MM.1S (cell line): ENCODE results near the gene FRAS1.

Source experiments
- DNase-seq: peaks from one replicate; pipeline ENCODE4 v3.0.0-alpha.2; 2015
- H2AFZ ChIP-seq: fragments of 300-600 bp; sonication (generic); 2 replicates; pipeline ENCODE4 v1.6.0; 2016; ENCODE audit warnings: antibody characterized with exemption, low read length
- H3F3A ChIP-seq: fragments of 300-600 bp; sonication (generic); 2 replicates; pipeline ENCODE4 v1.6.1; 2016; ENCODE audit warnings: mild to moderate bottlenecking, antibody characterized with exemption, low read length, moderate library complexity, mixed read lengths; ENCODE audit not compliant: insufficient read depth
- H3K27ac ChIP-seq: fragments of 300-600 bp; sonication (generic); 2 replicates; pipeline ENCODE4 v1.5.1; 2016; ENCODE audit warnings: mild to moderate bottlenecking, low read length
- H3K27me3 ChIP-seq: fragments of 300-600 bp; sonication (generic); replicated peaks from 2 replicates; pipeline ENCODE4 v1.6.0; 2016; ENCODE audit warnings: low read length; ENCODE audit not compliant: insufficient read depth
- H3K36me3 ChIP-seq: fragments of 300-600 bp; sonication (generic); replicated peaks from 2 replicates; pipeline ENCODE4 v1.6.1; 2016; ENCODE audit warnings: mild to moderate bottlenecking, low read length, mixed read lengths; ENCODE audit not compliant: insufficient read depth
- H3K4me1 ChIP-seq: fragments of 300-600 bp; sonication (generic); 2 replicates; pipeline ENCODE4 v1.6.1; 2016; ENCODE audit warnings: low read length, mixed read lengths
- H3K4me2 ChIP-seq: fragments of 300-600 bp; sonication (generic); 2 replicates; pipeline ENCODE4 v1.6.0; 2016; ENCODE audit warnings: low read depth, low read length
- H3K4me3 ChIP-seq: fragments of 300-600 bp; sonication (generic); 2 replicates; pipeline ENCODE4 v1.5.1; 2016; ENCODE audit warnings: low read length, mixed read lengths
- H3K79me2 ChIP-seq: fragments of 300-600 bp; sonication (generic); 2 replicates; pipeline ENCODE4 v1.6.1; 2016; ENCODE audit warnings: mixed run types, low read length, mixed read lengths
- H3K9ac ChIP-seq: fragments of 300-600 bp; sonication (generic); 2 replicates; pipeline ENCODE4 v1.6.1; 2016; ENCODE audit warnings: low read length, mixed read lengths
- H3K9me2 ChIP-seq: fragments of 300-600 bp; sonication (generic); replicated peaks from 2 replicates; pipeline ENCODE4 v1.6.1; 2016; ENCODE audit warnings: mild to moderate bottlenecking, low read length, mixed read lengths; ENCODE audit not compliant: insufficient read depth
- H3K9me3 ChIP-seq: fragments of 300-600 bp; sonication (generic); replicated peaks from 2 replicates; pipeline ENCODE4 v1.6.1; 2016; ENCODE audit warnings: mild to moderate bottlenecking, low read length, mixed read lengths; ENCODE audit not compliant: insufficient read depth
- H4K20me1 ChIP-seq: fragments of 300-600 bp; sonication (generic); 2 replicates; pipeline ENCODE4 v1.6.1; 2016; ENCODE audit warnings: mild to moderate bottlenecking, low read length, moderate library complexity, mixed read lengths; ENCODE audit not compliant: insufficient read depth
- CTCF ChIP-seq: fragments of 300-600 bp; sonication (generic); IDR thresholded peaks from 2 replicates; pipeline ENCODE4 v1.5.1; 2016; ENCODE audit warnings: antibody characterized with exemption, low read length, mixed read lengths
- EZH2 ChIP-seq: fragments of 300-600 bp; sonication (generic); optimal IDR thresholded peaks from 2 replicates; pipeline ENCODE3; 2017; ENCODE audit warnings: low read depth, mild to moderate bottlenecking, antibody characterized with exemption, low read length, mixed read lengths
- EZH2phosphoT487 ChIP-seq: fragments of 300-600 bp; sonication (generic); IDR thresholded peaks from 2 replicates; pipeline ENCODE4 v1.6.1; 2018; ENCODE audit warnings: antibody characterized with exemption, low read length

FRAS1 gene

GRCh38 chr4:78079726-78080430 lies 22.8 kb downstream of the FRAS1 start:
- peak; percentile 34 for DNase-seq
- H3K9me3 ChIP-seq, result no peaks in the 10 kb centered on the region
- no peaks in the 10 kb centered on the region for H3K79me2 ChIP-seq
- H3F3A ChIP-seq, result no peaks in the 10 kb centered on the region
- no peak for TF ChIP-seq EZH2
- TF ChIP-seq CTCF, result no peak
- TF ChIP-seq EZH2phosphoT487, result no peak
- no peak overlapping the region for H3K4me3 ChIP-seq
- no peak overlapping the region for H3K9ac ChIP-seq
- no peaks in the 10 kb centered on the region for H3K36me3 ChIP-seq
- H2AFZ ChIP-seq, result no peak overlapping the region
- H4K20me1 ChIP-seq, result no peaks in the 10 kb centered on the region
- peak overlapping the region; percentile 0; the same call in 1 of the 2 replicates for H3K4me2 ChIP-seq
- H3K9me2 ChIP-seq, result no peaks in the 10 kb centered on the region
- H3K4me1 ChIP-seq, result no peaks in the 10 kb centered on the region
- H3K27ac ChIP-seq, result no peak overlapping the region
- H3K27me3 ChIP-seq, result no peaks in the 10 kb centered on the region

- Histone ChIP-seq H3K4me3 (no peak overlapping the region), H3K9me2 (no peaks in the 10 kb centered on the region), H3K36me3 (no peaks in the 10 kb centered on the region), H3K9me3 (no peaks in the 10 kb centered on the region), H2AFZ (no peak overlapping the region), H3K4me2 (no peak overlapping the region), H3K4me1 (no peaks in the 10 kb centered on the region), H3K9ac (no peak overlapping the region), H3K27ac (no peak overlapping the region), H3F3A (no peaks in the 10 kb centered on the region), H4K20me1 (no peaks in the 10 kb centered on the region), H3K79me2 (no peaks in the 10 kb centered on the region), H3K27me3 (no peaks in the 10 kb centered on the region)
- no peak for DNase-seq
- TF ChIP-seq EZH2, result no peak
- TF ChIP-seq EZH2phosphoT487, result no peak
- no peak for TF ChIP-seq CTCF
Observed at GRCh38 chr4:78081541-78081940, 24.4 kb downstream of the FRAS1 start.

GRCh38 chr4:78083035-78083434 lies 25.9 kb downstream of the FRAS1 start:
- Histone ChIP-seq H3K27me3 (no peaks in the 10 kb centered on the region), H3F3A (no peaks in the 10 kb centered on the region), H3K4me3 (no peak overlapping the region), H3K9me2 (no peaks in the 10 kb centered on the region), H3K36me3 (no peaks in the 10 kb centered on the region), H4K20me1 (no peaks in the 10 kb centered on the region), H3K4me1 (no peaks in the 10 kb centered on the region), H3K79me2 (no peaks in the 10 kb centered on the region), H3K27ac (no peak overlapping the region), H2AFZ (no peak overlapping the region), H3K9ac (no peak overlapping the region), H3K9me3 (no peaks in the 10 kb centered on the region), H3K4me2 (no peak overlapping the region)
- DNase-seq, result no peak
- no peak for TF ChIP-seq CTCF
- no peak for TF ChIP-seq EZH2
- TF ChIP-seq EZH2phosphoT487, result no peak
